ENCODE data around the gene DACH1. TPM values are rescaled to one million over a fixed set of nuclear protein-coding genes. Genes with fewer than 3 reads are reported as not detected.
A peak's percentile ranks its signal among the peaks of the same experiment; 100 is the strongest.

The DACH1 gene
- polyA plus RNA-seq, 3 donors = 0.03 to 0.69 (median 0.26) TPM

DNA sequence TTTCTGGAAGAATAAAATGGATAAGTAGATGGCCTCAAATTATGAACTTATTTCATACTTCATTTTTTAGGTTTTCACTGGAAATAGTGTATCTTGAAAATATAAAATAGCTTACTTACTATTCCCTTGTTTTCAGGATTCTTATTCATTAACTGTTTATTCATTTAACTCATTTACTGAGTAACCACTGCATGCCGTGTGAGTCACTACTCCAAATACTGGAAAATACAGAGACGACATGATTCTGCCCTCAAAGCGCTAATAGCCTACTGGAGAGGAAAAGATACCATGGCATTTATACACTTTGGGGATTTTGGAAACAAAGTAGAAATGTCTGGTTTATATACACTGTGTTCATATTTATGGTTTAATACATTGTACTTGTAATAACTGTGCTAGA, 270.9 kb downstream of the DACH1 start:
- H3K27ac ChIP-seq (ENCODE audit: low read depth in 1 of 2, low read length in 2 of 2) = no peak overlapping the region
- no peaks in the 10 kb centered on the region for H3K9me3 ChIP-seq (replicated peaks in 1 of 2; ENCODE audit: control insufficient read depth in 1 of 2, insufficient read depth in 1 of 2, low read length in 2 of 2)
- TF ChIP-seq, protein P1, sequence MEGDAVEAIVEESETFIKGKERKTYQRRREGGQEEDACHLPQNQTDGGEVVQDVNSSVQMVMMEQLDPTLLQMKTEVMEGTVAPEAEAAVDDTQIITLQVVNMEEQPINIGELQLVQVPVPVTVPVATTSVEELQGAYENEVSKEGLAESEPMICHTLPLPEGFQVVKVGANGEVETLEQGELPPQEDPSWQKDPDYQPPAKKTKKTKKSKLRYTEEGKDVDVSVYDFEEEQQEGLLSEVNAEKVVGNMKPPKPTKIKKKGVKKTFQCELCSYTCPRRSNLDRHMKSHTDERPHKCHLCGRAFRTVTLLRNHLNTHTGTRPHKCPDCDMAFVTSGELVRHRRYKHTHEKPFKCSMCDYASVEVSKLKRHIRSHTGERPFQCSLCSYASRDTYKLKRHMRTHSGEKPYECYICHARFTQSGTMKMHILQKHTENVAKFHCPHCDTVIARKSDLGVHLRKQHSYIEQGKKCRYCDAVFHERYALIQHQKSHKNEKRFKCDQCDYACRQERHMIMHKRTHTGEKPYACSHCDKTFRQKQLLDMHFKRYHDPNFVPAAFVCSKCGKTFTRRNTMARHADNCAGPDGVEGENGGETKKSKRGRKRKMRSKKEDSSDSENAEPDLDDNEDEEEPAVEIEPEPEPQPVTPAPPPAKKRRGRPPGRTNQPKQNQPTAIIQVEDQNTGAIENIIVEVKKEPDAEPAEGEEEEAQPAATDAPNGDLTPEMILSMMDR (IDR thresholded peaks at IDR 0.05) = no peak
- H3K9ac ChIP-seq (ENCODE audit: insufficient read depth, low read length, poor library complexity, severe bottlenecking) = no peak overlapping the region
- peaks cover 5 to 13% of the 10 kb centered on the region in 2 donors for H3K4me1 ChIP-seq (ENCODE audit: control insufficient read depth in 1 of 2, insufficient read depth in 2 of 2, low read length in 2 of 2)
- peaks cover 0 to 5% (median 0%) of the 10 kb centered on the region in 7 donors for H3K9me3 Mint-ChIP-seq
- no peaks in the 10 kb centered on the region for H3K36me3 ChIP-seq (replicated peaks in 1 of 2; ENCODE audit: control insufficient read depth in 1 of 2, insufficient read depth in 2 of 2, low read length in 2 of 2)
- H3K27me3 ChIP-seq (ENCODE audit: control insufficient read depth in 2 of 2, insufficient read depth in 2 of 2, low read length in 2 of 2) = no peaks in the 10 kb centered on the region
- intact Hi-C loops (cut with micrococcal nuclease) = no loop called here
- no peak overlapping the region for H3K4me2 ChIP-seq (replicated peaks; ENCODE audit: extremely low read depth, low read length, poor library complexity, severe bottlenecking)
- DNase-seq = no peak
- H3K36me3 Mint-ChIP-seq = no peaks in the 10 kb centered on the region
- no peak overlapping the region for H3K27ac Mint-ChIP-seq
- no CpG with 5 or more reads among the region's 3 CpGs for WGBS (ENCODE audit: insufficient coverage)
- no peaks in the 10 kb centered on the region for H3K79me2 ChIP-seq (ENCODE audit: insufficient read depth, low read length)
- H3K4me1 Mint-ChIP-seq = peaks cover 10% of the 10 kb centered on the region
- H4K20me1 ChIP-seq (ENCODE audit: insufficient read depth, low read length) = no peaks in the 10 kb centered on the region
- H3K4me3 ChIP-seq (replicated peaks in 1 of 3; ENCODE audit: low read depth in 2 of 3, low read length in 3 of 3) = no peak overlapping the region
- H3K27me3 Mint-ChIP-seq (ENCODE audit: low read depth in 3 of 3) = peaks cover 0 to 2% (median 2%) of the 10 kb centered on the region in 3 donors
- H3K4me3 Mint-ChIP-seq = no peak overlapping the region
- H2AFZ ChIP-seq (ENCODE audit: insufficient read depth, low read depth, low read length, poor library complexity, severe bottlenecking) = no peak overlapping the region

DNA sequence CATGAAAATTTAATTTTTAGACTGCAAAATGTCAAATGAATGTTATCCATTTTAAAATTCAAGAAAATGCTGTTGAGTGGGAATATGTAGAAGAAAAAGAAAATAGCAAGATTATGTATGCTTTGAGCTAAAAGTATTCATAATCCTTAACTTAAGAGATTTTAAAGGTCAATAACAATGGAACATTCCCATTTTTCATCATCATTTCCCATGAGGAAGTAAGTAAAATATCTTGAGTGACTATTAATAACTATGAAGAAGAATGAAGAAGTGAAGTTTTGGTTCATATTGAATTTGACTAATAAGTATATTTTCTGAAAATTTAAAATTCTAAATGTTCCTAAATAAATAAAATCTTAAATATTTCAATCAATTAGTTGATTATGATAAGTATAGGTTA, 273.4 kb downstream of the DACH1 start:
- Histone ChIP-seq H4K20me1 (ENCODE audit: insufficient read depth, low read length) (no peaks in the 10 kb centered on the region), H3K79me2 (ENCODE audit: insufficient read depth, low read length) (no peaks in the 10 kb centered on the region), H3K27me3 (ENCODE audit: control insufficient read depth in 2 of 2, insufficient read depth in 2 of 2, low read length in 2 of 2) (no peaks in the 10 kb centered on the region), H3K4me3 (replicated peaks in 1 of 3; ENCODE audit: low read depth in 2 of 3, low read length in 3 of 3) (no peak overlapping the region), H3K27ac (ENCODE audit: low read depth in 1 of 2, low read length in 2 of 2) (no peak overlapping the region), H3K4me2 (replicated peaks; ENCODE audit: extremely low read depth, low read length, poor library complexity, severe bottlenecking) (no peak overlapping the region), H3K9me3 (replicated peaks in 1 of 2; ENCODE audit: control insufficient read depth in 1 of 2, insufficient read depth in 1 of 2, low read length in 2 of 2) (no peaks in the 10 kb centered on the region), H3K4me1 (ENCODE audit: control insufficient read depth in 1 of 2, insufficient read depth in 2 of 2, low read length in 2 of 2) (peaks cover 5 to 17% of the 10 kb centered on the region in 2 donors), H3K9ac (ENCODE audit: insufficient read depth, low read length, poor library complexity, severe bottlenecking) (no peak overlapping the region), H2AFZ (ENCODE audit: insufficient read depth, low read depth, low read length, poor library complexity, severe bottlenecking) (no peak overlapping the region), H3K36me3 (replicated peaks in 1 of 2; ENCODE audit: control insufficient read depth in 1 of 2, insufficient read depth in 2 of 2, low read length in 2 of 2) (no peaks in the 10 kb centered on the region)
- no peak overlapping the region for H3K4me3 Mint-ChIP-seq
- H3K4me1 Mint-ChIP-seq = peaks cover 12% of the 10 kb centered on the region
- intact Hi-C loops (cut with micrococcal nuclease) = no loop called here
- H3K9me3 Mint-ChIP-seq = peaks cover 0 to 5% (median 0%) of the 10 kb centered on the region in 7 donors
- no peak overlapping the region for H3K27ac Mint-ChIP-seq
- TF ChIP-seq, protein P1 (IDR thresholded peaks at IDR 0.05) = no peak
- H3K36me3 Mint-ChIP-seq = no peaks in the 10 kb centered on the region
- DNase-seq = peak in 2 of 3 donors; percentile 15 to 60
- H3K27me3 Mint-ChIP-seq (ENCODE audit: low read depth in 3 of 3) = peaks cover 0 to 2% (median 1%) of the 10 kb centered on the region in 3 donors

All from CD14-positive monocyte (primary cell).